NOMO-1 treated with DMSO at 0.1 percent for 48 hours (cell line): Measurements from ENCODE around the gene CMTM3.
"Not testable (repeated sequence)": the region's sequence is repeated elsewhere in the genome, so short reads cannot be mapped to it uniquely, and the experiment has no call there.

Experiments used
- DNase-seq: peaks from one replicate; lab custom pipeline; 2025; ENCODE audit not compliant: unreplicated experiment; lab: John Stamatoyannopoulos, UW

CMTM3 gene

GRCh38 chr16:66660422-66661209 lies 56.1 kb downstream of the CMTM3 start:
- DNase-seq, result peak; percentile 40

DNA sequence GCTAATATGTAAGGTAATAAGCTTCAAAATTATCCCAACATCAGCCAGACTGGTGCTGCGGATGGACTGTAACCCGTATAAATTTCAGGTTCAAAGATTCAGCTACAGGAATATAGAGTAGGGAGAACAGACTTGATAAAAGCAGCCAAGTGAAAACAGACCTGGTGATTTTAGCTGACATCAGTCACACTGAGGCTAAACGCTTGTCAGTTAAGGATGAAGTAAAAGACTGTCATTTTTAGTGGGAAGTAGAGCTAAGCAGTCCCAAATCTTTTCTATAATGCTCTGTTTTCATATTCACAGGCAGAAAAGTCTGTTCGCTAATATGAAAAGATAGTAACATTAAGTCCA lies 56.7 kb downstream of the CMTM3 start:
- DNase-seq, result no peak

DNA sequence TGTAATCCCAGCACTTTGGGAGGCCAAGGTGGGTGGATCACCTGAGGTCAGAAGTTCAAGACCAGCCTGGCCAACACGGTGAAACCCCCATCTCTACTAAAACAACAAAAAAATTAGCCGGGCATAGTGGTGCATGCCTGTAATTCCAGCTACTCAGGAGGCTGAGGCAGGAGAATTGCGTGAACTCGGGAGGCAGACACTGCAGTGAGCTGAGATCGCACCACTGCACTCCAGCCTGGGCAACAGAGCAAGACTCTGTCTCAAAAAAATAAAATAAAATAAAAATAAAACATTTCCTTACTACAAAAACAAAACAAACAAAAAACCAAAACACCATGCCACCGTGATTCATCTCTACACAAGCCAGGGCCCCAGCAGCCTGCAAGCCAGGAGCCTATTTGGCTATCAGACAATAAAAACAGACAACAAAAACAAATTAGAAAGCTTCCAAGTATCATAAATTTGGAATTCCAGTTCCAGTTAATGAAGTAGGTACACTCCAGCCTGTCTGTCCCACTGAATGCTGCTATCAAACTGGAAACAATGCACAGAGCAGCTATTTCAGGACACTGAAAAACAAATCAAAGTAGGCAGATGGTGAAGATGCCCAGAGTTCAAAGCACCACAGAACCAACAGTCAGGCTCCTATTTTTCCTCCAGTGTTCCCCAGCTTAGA lies 57.3 kb downstream of the CMTM3 start:
- DNase-seq, result not testable (repeated sequence)

GRCh38 chr16:66662445-66663194 lies 58.1 kb downstream of the CMTM3 start:
- peak; percentile 17 for DNase-seq
